Osteocyte (in vitro differentiated cells): ENCODE measurements around the gene NSUN3. TPM values are rescaled to one million over a fixed set of nuclear protein-coding genes. Genes with fewer than 3 reads are reported as not detected.

ENCODE experiments used
- DNase-seq: peaks from one replicate; pipeline ENCODE4 v3.0.0; 2021; ENCODE audit warnings: mixed read lengths; ENCODE audit not compliant: unreplicated experiment; ENCODE audit errors: extremely low spot score
- H3K27ac Mint-ChIP-seq: one replicate; pipeline ENCODE4 v1.8.0; 2021; ENCODE audit warnings: mild to moderate bottlenecking, mixed read lengths; ENCODE audit not compliant: unreplicated experiment
- H3K27me3 Mint-ChIP-seq: one replicate; pipeline ENCODE4 v1.8.0; 2021; ENCODE audit warnings: mixed read lengths; ENCODE audit not compliant: unreplicated experiment
- H3K36me3 Mint-ChIP-seq: one replicate; pipeline ENCODE4 v1.8.0; 2021; ENCODE audit warnings: mixed read lengths; ENCODE audit not compliant: unreplicated experiment
- H3K4me1 Mint-ChIP-seq: one replicate; pipeline ENCODE4 v1.8.0; 2021; ENCODE audit warnings: mixed read lengths; ENCODE audit not compliant: unreplicated experiment
- H3K4me3 Mint-ChIP-seq: one replicate; pipeline ENCODE4 v1.8.0; 2021; ENCODE audit warnings: mild to moderate bottlenecking, moderate library complexity, mixed read lengths; ENCODE audit not compliant: unreplicated experiment
- H3K9me3 Mint-ChIP-seq: one replicate; pipeline ENCODE4 v1.8.0; 2021; ENCODE audit warnings: mixed read lengths; ENCODE audit not compliant: unreplicated experiment
- total RNA-seq: library from RNA; stranded (reverse); gene quantifications from 2 replicates; pipeline ENCODE4 v1.2.1, GENCODE V29; 2021
- TF ChIP-seq, protein P1 (sequence below): fragments of 200-600 bp; sonication (generic); IDR thresholded peaks from 2 replicates; pipeline ENCODE4 v1.5.0; 2021; ENCODE audit warnings: antibody characterized with exemption, mild to moderate bottlenecking, moderate library complexity

NSUN3 gene
- total RNA-seq, 1 donor from 2014 or later: 15.0 TPM

DNA sequence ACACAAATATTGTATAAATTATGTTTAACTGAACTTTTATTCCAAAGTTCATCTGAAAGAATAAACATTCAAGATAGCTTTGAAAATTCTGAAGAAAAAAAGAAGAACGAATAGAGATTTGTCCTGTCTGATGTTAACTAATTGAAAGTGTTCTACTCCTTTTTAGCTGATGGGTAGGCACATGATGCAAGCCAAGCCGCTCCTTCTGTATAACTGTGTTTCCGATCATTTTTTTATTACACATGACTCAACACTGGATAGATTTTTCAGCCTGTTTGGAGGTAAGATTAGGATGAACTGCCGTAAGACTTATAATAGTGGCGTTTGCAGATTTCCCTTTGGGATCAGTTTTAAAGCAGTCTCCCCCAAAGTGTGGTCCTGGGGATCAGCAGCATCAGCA is 19.0 kb downstream of the NSUN3 start:
- no peaks in the 10 kb centered on the region for H3K9me3 Mint-ChIP-seq

DNA sequence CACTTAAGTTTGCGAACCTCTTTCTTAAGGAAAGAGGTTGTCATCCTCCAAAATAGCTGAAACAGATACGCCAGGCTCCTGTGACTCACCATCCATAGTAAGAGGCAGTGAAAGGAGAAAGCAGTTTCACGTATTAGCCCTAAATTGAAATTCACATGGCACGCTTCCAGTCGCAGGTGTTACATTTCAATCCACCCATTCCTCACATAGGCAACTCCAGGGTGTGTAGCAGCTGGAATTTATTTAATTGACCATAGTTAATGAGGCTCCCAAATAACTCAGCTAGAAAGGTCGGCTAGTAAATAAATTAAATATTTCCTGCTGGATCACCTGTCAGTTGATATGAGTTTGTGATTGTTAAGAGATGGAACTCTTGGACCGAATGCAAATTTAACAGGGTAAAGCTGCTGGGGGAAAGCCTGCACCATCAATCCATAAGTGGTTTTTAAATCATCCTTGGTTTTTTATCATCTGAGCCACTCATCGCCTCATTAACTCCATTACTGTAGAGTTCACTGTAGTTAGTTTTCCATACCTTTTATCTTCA is 19.6 kb downstream of the NSUN3 start:
- no peaks in the 10 kb centered on the region for H3K4me1 Mint-ChIP-seq
- TF ChIP-seq, protein P1, sequence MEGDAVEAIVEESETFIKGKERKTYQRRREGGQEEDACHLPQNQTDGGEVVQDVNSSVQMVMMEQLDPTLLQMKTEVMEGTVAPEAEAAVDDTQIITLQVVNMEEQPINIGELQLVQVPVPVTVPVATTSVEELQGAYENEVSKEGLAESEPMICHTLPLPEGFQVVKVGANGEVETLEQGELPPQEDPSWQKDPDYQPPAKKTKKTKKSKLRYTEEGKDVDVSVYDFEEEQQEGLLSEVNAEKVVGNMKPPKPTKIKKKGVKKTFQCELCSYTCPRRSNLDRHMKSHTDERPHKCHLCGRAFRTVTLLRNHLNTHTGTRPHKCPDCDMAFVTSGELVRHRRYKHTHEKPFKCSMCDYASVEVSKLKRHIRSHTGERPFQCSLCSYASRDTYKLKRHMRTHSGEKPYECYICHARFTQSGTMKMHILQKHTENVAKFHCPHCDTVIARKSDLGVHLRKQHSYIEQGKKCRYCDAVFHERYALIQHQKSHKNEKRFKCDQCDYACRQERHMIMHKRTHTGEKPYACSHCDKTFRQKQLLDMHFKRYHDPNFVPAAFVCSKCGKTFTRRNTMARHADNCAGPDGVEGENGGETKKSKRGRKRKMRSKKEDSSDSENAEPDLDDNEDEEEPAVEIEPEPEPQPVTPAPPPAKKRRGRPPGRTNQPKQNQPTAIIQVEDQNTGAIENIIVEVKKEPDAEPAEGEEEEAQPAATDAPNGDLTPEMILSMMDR: no peak
- H3K27ac Mint-ChIP-seq: no peak overlapping the region
- H3K27me3 Mint-ChIP-seq: no peaks in the 10 kb centered on the region
- DNase-seq: no peak
- peaks cover 21% of the 10 kb centered on the region for H3K36me3 Mint-ChIP-seq
- no peaks in the 10 kb centered on the region for H3K9me3 Mint-ChIP-seq
- H3K4me3 Mint-ChIP-seq: no peak overlapping the region

More for the DNA sequence above, 19.0 kb downstream of the NSUN3 start:
- no peak for DNase-seq
- peaks cover 21% of the 10 kb centered on the region for H3K36me3 Mint-ChIP-seq
- TF ChIP-seq, protein P1: no peak
- H3K27me3 Mint-ChIP-seq: no peaks in the 10 kb centered on the region
- no peak overlapping the region for H3K4me3 Mint-ChIP-seq
- no peak overlapping the region for H3K27ac Mint-ChIP-seq
- H3K4me1 Mint-ChIP-seq: no peaks in the 10 kb centered on the region

DNA sequence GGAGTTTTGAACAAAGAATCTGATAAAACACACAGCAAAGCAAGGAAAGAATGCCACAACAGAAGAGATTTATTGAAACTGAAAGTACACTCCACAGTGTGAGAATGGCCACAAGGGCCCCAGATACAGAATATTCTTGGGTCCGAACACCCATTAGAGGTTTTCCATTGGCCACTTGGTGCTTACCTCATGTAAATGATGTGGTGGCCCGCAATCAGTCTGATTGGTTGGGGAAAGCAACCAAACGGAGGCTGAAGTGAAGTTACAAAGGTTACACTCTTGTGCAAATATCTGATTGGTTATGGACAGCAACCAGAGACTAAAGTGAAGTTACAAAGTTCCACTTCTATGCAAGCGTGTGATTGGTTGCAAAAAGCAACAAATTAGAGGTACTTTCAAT is 20.4 kb downstream of the NSUN3 start:
- TF ChIP-seq, protein P1: no peak
- Mint-ChIP-seq H3K27me3 (no peaks in the 10 kb centered on the region), H3K9me3 (no peaks in the 10 kb centered on the region), H3K4me3 (no peak overlapping the region), H3K4me1 (no peaks in the 10 kb centered on the region), H3K36me3 (peaks cover 18% of the 10 kb centered on the region), H3K27ac (no peak overlapping the region)
- DNase-seq: no peak

DNA sequence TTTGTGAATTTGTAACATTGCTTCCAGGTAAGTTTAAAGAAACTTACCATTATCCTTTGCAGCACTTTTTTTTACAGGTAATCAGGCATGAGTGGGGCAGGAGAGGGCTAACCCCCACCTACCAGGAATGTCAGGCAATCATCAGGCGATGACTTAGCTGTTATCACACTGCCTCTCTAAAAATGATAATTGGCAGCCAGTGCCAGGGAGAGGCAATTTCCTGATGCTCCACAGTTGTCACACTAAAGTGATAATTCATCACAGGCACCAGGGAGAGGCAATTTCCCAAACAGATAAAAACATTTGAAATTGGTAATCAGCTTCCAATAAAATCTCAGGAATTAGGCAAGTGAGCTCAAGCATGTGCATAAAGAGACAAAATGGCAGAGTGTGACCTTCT is 26.3 kb downstream of the NSUN3 start:
- Mint-ChIP-seq H3K36me3 (peaks cover 32% of the 10 kb centered on the region), H3K27me3 (no peaks in the 10 kb centered on the region), H3K27ac (no peak overlapping the region), H3K4me1 (no peaks in the 10 kb centered on the region), H3K4me3 (no peak overlapping the region), H3K9me3 (no peaks in the 10 kb centered on the region)
- TF ChIP-seq, protein P1: no peak
- DNase-seq: no peak

DNA sequence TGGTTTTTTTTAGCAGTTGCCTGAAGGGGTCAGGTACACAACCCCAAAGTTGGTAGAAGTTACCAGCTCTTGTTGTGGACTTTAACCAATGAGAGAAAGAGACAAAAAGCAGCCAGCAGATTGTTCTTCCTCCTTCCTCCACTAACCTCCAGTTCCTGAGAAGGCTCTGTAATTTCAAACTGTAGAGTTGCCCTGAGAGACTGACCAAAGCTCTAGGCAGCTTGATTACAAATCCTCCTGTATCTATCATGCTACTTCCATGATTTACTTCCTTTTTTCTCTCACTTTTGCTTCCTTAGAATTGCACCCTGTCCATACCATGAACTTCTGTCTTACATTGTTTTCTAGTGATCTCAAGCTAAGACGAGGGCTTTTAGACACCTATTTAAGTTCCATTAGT is 29.2 kb downstream of the NSUN3 start:
- H3K36me3 Mint-ChIP-seq: peaks cover 23% of the 10 kb centered on the region
- DNase-seq: no peak
- TF ChIP-seq, protein P1: no peak
- no peak overlapping the region for H3K4me3 Mint-ChIP-seq
- H3K4me1 Mint-ChIP-seq: no peaks in the 10 kb centered on the region
- H3K9me3 Mint-ChIP-seq: no peaks in the 10 kb centered on the region
- H3K27me3 Mint-ChIP-seq: no peaks in the 10 kb centered on the region
- no peak overlapping the region for H3K27ac Mint-ChIP-seq
